ENCODE data around the gene RET.

Gene RET

DNA sequence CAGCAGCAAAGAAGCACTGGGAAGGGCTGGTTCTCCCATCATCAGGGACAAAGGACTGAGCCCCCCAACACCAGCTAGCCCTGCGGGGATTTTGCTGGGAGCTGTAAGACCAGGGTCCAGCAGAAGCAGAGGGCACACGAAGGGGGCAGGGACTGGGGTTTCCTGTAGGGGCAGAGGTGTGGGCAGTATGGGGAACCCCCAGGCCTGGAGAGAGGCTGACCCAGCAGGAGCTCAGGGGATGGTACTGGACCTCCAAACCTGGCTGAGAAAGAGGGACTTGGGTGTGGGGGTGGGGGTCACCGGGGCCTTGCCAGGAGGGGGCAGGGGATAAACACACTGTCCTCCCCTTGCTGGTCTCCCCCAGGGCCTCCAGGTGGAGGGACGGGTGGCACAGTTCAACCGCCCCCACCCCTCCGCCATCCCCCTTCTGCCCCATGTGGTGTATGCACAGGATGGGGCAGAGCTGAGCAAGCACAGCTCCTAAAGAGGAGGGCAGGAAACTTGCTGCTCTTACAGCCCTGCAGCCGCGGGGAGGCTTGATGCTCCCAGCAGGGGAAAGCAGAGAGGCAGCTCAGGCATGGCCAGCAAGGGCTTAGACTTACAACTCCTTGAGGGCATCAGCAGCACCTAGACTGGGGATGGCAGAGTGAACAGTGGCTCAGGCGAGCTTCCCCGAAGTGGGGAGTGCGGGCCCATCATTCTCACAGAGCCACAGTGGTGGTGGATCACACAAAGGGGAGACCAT lies 12.4 kb upstream of the RET start:
- Mint-ChIP-seq H3K9me3 (no peaks in the 10 kb centered on the region), H3K27ac (no peak overlapping the region), H3K36me3 (no peaks in the 10 kb centered on the region), H3K27me3 (peaks cover 0 to 6% of the 10 kb centered on the region in 2 donors), H3K4me3 (no peak overlapping the region), H3K4me1 (no peaks in the 10 kb centered on the region)
- no peak for ATAC-seq (replicated peaks)
- no peak for DNase-seq

DNA sequence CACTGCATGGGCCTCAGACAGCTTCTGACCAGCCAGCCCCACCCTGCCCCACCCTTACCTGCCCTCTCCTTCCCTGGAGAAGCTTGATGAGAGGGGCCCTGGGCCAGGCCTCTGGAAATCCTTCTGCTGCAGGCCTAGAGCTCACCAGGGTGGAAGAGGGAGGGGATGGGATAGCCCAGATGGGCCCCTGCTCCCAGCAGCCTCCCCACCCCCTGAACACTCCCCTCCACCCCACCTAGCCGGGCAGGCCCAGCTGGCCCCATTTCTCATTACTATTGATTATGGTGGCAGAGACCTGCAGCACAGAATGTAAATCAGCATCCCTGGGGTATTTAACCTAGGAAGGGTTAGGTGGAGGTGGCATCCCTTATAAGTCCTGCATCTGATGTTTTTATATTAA lies 11.6 kb upstream of the RET start:
- Mint-ChIP-seq H3K9me3 (no peaks in the 10 kb centered on the region), H3K4me1 (no peaks in the 10 kb centered on the region), H3K36me3 (no peaks in the 10 kb centered on the region), H3K27ac (no peak overlapping the region), H3K4me3 (no peak overlapping the region), H3K27me3 (peaks cover 0 to 2% of the 10 kb centered on the region in 2 donors)
- no peak for DNase-seq
- ATAC-seq (replicated peaks), result no peak

DNA sequence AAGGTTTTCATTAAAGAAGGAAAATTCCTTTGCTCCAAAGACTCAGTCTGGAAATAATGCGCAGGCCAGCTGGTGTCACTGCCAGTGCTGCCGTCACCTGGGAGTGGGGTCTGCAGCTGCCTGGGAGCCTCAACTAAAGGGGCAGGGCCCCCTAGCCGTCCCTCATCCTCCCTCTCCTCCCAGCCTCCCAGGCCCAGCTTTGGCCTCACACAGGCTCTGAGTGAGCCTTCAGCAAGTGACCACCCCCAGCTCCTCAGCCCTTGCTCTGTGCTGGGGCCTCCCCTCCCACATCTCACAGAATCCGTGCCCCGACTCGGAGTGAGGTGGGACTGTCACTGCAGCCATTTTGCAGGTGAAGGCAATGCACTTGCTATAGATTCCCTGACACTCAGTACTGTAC lies 11.1 kb upstream of the RET start:
- ATAC-seq (replicated peaks), result no peak
- no peaks in the 10 kb centered on the region for H3K9me3 Mint-ChIP-seq
- no peaks in the 10 kb centered on the region for H3K27me3 Mint-ChIP-seq
- H3K36me3 Mint-ChIP-seq, result no peaks in the 10 kb centered on the region
- no peak for DNase-seq
- H3K27ac Mint-ChIP-seq, result no peak overlapping the region
- H3K4me1 Mint-ChIP-seq, result no peaks in the 10 kb centered on the region
- H3K4me3 Mint-ChIP-seq, result no peak overlapping the region

DNA sequence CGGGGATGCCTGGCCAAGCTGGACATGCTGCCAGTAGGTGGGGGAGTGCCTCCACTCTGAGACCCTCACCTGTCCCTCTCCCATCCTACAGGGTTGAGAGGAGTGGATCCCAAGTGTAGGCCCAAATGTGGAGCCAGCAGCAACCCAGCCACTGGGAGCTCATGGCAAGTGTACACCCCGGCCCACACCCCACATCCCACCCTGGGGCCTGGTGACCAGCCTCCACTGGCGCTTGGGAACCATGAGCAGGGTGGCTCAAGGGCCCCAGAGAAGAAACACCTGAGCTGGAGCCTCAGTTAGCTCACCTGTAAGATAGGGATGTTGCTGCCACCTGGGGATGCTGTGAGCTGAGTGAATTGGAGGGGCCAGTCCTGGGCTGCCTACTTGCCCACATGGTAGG lies 10.4 kb upstream of the RET start:
- Mint-ChIP-seq H3K27me3 (no peaks in the 10 kb centered on the region), H3K36me3 (no peaks in the 10 kb centered on the region), H3K27ac (no peak overlapping the region), H3K4me3 (no peak overlapping the region), H3K9me3 (no peaks in the 10 kb centered on the region), H3K4me1 (no peaks in the 10 kb centered on the region)
- DNase-seq, result no peak
- no peak for ATAC-seq (replicated peaks)

DNA sequence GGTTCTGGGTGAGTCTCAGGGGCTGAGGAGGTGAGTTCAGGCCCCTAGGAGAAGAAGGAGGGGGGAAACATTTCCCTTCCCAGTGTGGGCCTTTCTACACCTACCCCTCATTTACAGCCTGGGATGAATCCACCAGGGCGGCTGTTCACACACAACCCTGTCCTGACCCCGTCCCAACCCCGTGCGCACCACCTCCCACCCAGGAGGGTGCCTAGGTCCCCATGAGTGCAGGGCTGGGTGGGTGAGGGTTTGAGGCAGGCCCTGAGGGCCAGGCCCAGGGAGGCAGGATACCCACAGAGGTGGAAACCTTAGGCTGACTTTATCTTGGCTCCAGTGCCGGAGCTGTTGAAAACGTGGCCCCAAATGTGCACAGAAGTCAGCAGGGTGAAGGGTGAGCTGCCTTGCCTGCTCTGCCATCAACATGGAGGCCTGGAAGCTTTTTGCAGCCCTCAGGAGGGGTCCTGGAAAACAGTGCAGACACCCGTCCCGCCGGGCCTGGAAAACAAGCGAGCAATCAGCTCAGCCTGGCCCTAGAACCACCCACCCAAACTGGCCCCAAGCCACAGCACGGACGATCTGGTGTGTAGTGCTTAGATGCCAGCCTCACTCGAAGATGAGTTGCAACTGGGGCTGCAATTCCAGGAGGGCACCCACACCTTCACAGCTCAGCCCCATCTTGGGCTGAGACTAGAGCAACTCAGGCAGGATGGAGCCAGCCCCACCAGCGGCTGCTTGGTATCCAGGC lies 9.3 kb upstream of the RET start:
- DNase-seq, result no peak
- no peaks in the 10 kb centered on the region for H3K36me3 Mint-ChIP-seq
- no peak overlapping the region for H3K4me3 Mint-ChIP-seq
- H3K27ac Mint-ChIP-seq, result no peak overlapping the region
- H3K27me3 Mint-ChIP-seq, result peaks cover 0 to 1% of the 10 kb centered on the region in 2 donors
- H3K9me3 Mint-ChIP-seq, result no peaks in the 10 kb centered on the region
- H3K4me1 Mint-ChIP-seq, result no peaks in the 10 kb centered on the region
- no peak for ATAC-seq (replicated peaks)

DNA sequence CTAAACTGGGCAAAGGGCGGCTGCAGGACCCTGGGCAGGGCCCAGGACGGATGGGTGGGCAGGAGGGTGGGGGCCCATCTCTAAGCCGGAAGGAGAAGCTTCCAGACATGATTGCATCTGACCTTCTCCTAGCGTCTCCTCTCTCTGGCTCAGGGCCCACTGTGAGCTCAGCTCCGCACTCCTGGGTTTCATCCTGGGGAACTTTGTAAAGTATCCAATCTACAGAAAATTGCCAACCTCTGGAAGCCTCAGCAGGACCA lies 8.8 kb upstream of the RET start:
- H3K4me1 Mint-ChIP-seq, result no peaks in the 10 kb centered on the region
- no peaks in the 10 kb centered on the region for H3K9me3 Mint-ChIP-seq
- ATAC-seq (replicated peaks) (no peak), DNase-seq (no peak)
- no peak overlapping the region for H3K4me3 Mint-ChIP-seq
- peaks cover 4 to 6% of the 10 kb centered on the region in 2 donors for H3K27me3 Mint-ChIP-seq
- no peak overlapping the region for H3K27ac Mint-ChIP-seq
- no peaks in the 10 kb centered on the region for H3K36me3 Mint-ChIP-seq

DNA sequence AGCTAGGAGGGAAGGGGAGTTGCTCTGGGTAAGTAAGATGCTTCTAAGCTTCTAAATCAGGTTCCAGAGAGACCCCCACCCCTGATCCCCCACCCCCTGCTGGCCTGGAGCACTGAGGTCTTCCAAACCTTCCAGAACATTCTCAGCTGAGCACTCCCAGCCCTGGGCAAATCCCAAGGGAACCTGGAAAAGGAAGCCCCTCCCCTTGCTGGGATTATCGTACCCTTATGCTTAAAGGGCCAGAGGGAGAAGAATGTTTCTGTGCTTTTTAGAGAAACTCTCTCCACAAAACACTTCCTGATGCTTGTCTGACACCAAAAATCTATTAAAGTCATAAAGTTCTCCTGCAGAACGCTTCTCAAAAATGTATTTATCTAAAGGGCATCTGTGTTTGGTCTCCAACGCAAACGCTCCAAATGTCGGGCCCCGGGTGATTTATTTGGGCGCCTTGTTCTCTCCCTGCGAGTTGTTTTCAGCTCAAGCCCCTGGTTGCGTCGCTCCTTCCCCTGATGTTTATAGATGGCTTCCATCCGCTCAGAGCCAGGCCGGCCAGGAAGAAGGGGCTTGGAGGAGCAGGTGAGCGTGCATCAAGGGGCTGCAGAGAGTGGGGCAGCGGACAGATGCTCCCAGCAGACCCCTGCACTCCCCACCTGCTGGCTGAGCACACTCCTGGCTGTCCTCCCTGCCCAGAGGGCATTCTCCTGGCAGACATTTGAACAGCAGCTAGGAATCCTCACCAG lies 8.2 kb upstream of the RET start:
- no peaks in the 10 kb centered on the region for H3K4me1 Mint-ChIP-seq
- H3K27ac Mint-ChIP-seq, result no peak overlapping the region
- no peaks in the 10 kb centered on the region for H3K9me3 Mint-ChIP-seq
- no peak overlapping the region for H3K4me3 Mint-ChIP-seq
- H3K27me3 Mint-ChIP-seq, result peaks cover 4 to 6% of the 10 kb centered on the region in 2 donors
- DNase-seq (no peak), ATAC-seq (replicated peaks) (no peak)
- H3K36me3 Mint-ChIP-seq, result no peaks in the 10 kb centered on the region

DNA sequence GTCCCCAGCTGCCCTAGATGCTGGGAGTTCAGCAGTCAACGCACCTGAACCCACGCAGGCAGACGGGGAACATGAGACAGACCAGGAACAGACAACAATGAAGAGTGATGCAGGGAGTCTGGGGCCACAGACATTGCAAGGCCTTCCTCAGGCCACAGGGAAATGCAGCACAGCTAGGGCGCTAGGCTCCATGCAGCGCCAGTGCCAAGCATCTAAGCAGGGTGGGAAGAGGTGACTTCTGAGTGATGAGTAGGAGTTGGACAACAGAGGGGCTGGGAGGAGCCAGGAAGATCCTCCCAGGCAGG lies 7.7 kb upstream of the RET start:
- H3K27ac Mint-ChIP-seq, result no peak overlapping the region
- no peaks in the 10 kb centered on the region for H3K36me3 Mint-ChIP-seq
- no peaks in the 10 kb centered on the region for H3K4me1 Mint-ChIP-seq
- no peak overlapping the region for H3K4me3 Mint-ChIP-seq
- no peaks in the 10 kb centered on the region for H3K9me3 Mint-ChIP-seq
- H3K27me3 Mint-ChIP-seq, result peaks cover 4 to 6% of the 10 kb centered on the region in 2 donors
- ATAC-seq (replicated peaks), result no peak
- no peak for DNase-seq

DNA sequence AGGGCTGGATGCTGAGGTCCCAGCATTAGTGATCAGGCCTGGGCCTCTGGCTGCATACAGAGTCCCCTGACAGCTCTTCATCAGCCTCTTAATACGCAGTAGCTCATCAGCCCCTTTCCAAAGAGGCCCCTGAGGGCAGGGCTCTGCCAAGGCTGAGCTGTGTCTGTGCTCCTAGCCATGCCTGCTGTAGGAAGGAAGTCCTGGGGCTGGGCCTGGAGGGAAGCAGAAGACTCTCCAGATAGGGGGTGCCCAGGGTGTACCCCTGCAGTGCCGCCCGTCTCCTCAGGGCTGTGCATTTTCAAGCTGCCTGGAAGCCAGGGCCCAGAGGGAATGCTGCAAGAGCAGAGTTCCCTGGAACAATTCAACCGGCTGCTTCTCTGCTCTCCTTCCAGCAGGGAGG lies 7.3 kb upstream of the RET start:
- Mint-ChIP-seq H3K36me3 (no peaks in the 10 kb centered on the region), H3K9me3 (no peaks in the 10 kb centered on the region), H3K4me1 (no peaks in the 10 kb centered on the region), H3K27ac (no peak overlapping the region), H3K27me3 (peaks cover 4 to 6% of the 10 kb centered on the region in 2 donors), H3K4me3 (no peak overlapping the region)
- ATAC-seq (replicated peaks), result no peak
- no peak for DNase-seq

DNA sequence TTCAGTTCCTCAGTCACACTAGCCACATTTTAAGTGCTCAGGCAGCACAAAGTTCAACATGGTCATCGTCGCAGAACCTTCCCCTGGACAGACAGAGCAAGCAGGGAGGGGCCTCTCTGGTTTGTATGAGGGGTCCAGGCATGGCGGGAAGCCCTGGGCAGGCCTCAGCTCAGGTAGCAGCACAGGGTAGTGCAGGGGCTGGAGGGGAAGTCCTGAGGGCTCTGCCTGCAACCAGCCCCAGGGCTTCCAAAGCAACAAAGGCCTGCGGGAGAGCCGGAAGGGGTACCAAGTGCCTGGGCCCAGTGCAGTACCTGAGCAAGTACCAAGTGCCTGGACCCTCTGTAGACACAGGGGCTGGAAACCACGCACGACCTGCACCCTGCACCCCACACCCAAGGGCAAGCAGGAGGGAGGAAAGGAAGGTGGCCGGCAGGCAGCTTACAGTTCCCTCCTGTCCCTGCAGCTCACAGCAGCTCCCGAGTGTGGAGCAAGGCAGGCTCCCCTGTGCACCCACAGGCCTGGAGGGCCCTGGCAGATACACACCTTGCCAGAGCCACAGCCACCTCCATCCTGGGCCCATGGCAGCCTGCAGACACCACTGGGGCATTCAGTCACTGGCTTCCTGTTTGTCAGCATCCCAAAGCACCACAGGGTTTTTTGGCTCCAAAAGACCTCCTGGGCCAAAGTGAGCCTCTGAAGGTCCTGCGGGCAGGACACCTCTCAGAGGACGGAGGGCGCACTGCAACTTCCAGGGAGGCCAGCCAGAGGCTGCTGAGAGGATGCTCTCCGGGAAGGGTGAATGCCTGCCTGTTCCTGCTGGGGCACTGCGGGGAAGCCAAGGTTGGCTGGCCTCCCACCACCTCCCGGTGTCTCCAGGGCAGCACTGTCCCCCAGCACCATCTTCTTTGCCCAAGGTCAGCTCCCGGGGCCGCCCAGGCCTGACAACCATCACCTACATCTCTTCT lies 6.5 kb upstream of the RET start:
- no peaks in the 10 kb centered on the region for H3K4me1 Mint-ChIP-seq
- no peak overlapping the region for H3K4me3 Mint-ChIP-seq
- no peak overlapping the region for H3K27ac Mint-ChIP-seq
- H3K27me3 Mint-ChIP-seq, result peaks cover 8 to 13% of the 10 kb centered on the region in 2 donors
- no peak for DNase-seq
- no peaks in the 10 kb centered on the region for H3K9me3 Mint-ChIP-seq
- no peaks in the 10 kb centered on the region for H3K36me3 Mint-ChIP-seq
- ATAC-seq (replicated peaks), result no peak

DNA sequence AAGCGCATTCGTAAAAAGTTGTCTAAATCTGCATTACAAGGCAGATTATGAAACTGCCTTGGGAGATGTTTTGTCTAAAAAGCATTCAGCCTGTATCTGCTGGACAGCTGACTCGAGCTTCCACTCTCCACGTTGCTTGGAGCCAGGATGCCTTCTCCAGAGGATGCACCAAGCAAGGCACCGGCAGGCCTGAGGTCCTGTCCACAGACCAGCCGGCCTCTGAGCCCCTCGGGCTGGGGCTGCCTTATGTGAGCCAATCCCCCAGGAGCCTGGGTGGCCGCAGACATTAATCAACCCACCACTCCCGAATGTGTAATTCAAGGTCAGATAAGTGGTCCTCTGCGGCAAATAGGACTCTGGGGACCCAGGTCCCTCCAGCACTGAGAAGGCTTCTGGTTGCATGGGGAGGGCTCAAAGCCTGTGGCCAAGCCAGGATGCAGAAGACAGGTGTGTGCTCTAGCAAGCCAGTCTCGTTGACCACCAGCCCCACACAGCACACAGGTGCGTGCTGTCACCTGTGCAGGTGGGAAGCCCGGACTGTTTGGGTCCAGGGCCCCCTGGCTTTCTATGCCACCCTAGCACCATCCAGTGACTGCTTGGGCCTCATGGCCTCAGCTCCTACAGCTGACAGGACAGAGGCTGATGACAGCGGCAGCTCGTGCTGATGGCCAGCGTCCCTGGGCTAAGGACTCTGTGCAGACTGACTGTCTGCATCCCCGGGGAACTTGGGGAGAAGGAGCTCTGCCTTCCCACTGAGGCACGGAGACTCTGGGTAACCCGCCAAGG lies 4.8 kb upstream of the RET start:
- Mint-ChIP-seq H3K27ac (no peak overlapping the region), H3K27me3 (peaks cover 19 to 25% of the 10 kb centered on the region in 2 donors), H3K4me3 (no peak overlapping the region), H3K9me3 (no peaks in the 10 kb centered on the region), H3K4me1 (peaks cover 5 to 6% of the 10 kb centered on the region in 2 donors), H3K36me3 (no peaks in the 10 kb centered on the region)
- ATAC-seq (replicated peaks), result no peak
- no peak for DNase-seq

DNA sequence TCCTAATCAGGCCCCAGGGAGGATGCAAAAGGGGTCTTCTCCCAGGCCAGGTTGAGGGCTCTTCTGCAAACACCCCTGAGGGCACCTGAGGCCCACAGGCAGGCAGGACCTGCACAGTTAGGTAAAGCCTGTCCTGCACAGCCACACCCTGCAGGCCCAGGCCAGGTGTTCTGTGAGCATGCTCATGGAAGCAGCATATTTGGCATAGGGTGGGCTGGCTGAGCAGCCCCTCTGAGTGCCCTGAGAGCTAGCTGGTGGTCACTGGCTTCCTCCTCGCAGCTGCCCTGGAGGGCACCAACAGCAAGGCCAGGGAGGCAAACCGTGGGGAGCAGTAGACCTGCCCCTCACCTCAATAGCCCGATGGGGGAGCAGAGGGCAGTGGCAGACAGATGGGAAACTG lies 3.7 kb upstream of the RET start:
- Mint-ChIP-seq H3K36me3 (no peaks in the 10 kb centered on the region), H3K4me1 (peaks cover 5 to 12% of the 10 kb centered on the region in 2 donors), H3K9me3 (no peaks in the 10 kb centered on the region), H3K27ac (no peak overlapping the region), H3K4me3 (no peak overlapping the region), H3K27me3 (peaks cover 25 to 34% of the 10 kb centered on the region in 2 donors)
- DNase-seq (no peak), ATAC-seq (replicated peaks) (no peak)

DNA sequence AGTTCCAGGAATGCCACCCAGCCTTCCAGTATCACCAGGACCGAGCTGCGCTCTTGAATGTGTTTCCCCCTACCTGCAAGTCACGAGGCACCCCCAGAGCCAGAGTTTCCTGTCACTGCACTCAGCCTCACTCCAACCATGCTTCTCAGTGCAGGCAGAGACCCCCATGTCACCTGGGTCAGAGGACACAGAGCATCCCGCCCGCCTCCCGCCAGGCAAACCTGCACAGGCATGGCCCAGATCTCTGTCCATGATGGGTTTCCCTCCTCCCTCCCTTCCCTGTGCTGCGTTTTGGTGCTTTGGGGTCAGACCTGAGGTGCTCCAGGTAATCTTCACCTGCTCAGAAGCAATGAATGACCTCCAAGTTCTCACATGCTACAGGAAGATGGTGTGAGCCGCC lies 3.1 kb upstream of the RET start:
- no peaks in the 10 kb centered on the region for H3K9me3 Mint-ChIP-seq
- H3K27me3 Mint-ChIP-seq, result peaks cover 30 to 39% of the 10 kb centered on the region in 2 donors
- no peaks in the 10 kb centered on the region for H3K36me3 Mint-ChIP-seq
- peaks cover 5 to 12% of the 10 kb centered on the region in 2 donors for H3K4me1 Mint-ChIP-seq
- ATAC-seq (replicated peaks) (no peak), DNase-seq (no peak)
- no peak overlapping the region for H3K4me3 Mint-ChIP-seq
- no peak overlapping the region for H3K27ac Mint-ChIP-seq

DNA sequence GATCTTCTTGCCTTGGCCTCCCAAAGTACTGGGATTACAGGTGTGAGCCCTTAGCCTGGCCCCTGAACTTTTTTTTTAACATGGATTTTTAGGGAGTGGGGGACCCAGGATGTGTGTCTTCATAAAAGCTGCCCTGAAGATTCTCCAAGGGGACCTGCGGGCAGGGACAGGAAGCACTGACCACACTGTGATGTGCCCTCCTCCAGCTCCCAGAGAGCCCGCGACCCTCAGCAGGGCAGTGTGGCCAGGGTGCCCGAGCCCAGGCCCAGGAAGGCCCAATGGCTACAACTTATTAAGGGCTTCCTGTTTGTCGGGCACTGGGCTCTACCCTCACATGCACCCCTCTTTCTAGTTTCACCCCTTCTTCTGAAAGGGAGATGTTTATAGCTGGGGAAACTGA lies 2.5 kb upstream of the RET start:
- no peaks in the 10 kb centered on the region for H3K36me3 Mint-ChIP-seq
- DNase-seq (no peak), ATAC-seq (replicated peaks) (no peak)
- peaks cover 35 to 46% of the 10 kb centered on the region in 2 donors for H3K27me3 Mint-ChIP-seq
- H3K4me1 Mint-ChIP-seq, result peaks cover 5 to 12% of the 10 kb centered on the region in 2 donors
- H3K9me3 Mint-ChIP-seq, result no peaks in the 10 kb centered on the region
- no peak overlapping the region for H3K4me3 Mint-ChIP-seq
- H3K27ac Mint-ChIP-seq, result no peak overlapping the region

Data from stimulated activated naive B cell treated with anti-CD40 and anti-IgM and Interleukin-4, amounts not matched to agents 10 μg/mL and 1 μg/mL and 100 μg/mL, for 72 hours (primary cell).